Astrocyte of the spinal cord (primary cell): ENCODE data around the gene LRRC7.

ENCODE experiments used
- DNase-seq: peaks from one replicate; pipeline ENCODE4 v3.0.0; 2011; ENCODE audit warnings: low read depth, low spot score
- H3K4me3 ChIP-seq: 2 replicates; pipeline ENCODE4 v1.5.1; 2011; ENCODE audit warnings: low read depth, mild to moderate bottlenecking, low read length, moderate library complexity
- CTCF ChIP-seq: IDR thresholded peaks from 2 replicates; pipeline ENCODE4 v1.5.1; 2012; ENCODE audit warnings: low read depth, mild to moderate bottlenecking, low read length, inconsistent platforms
- in situ Hi-C: cut with HindIII; loops from 2 replicates; pipeline ENCODE4 v1.10.0; 2017; ENCODE audit warnings: low sequenced_read_pairs

The LRRC7 gene

GRCh38 chr1:69551476-69552324, 16.0 kb upstream of the LRRC7 start:
- H3K4me3 ChIP-seq: no peak overlapping the region
- DNase-seq: no peak
- no peak for TF ChIP-seq CTCF
- in situ Hi-C loops: no loop called here

GRCh38 chr1:69553726-69554125, 14.0 kb upstream of the LRRC7 start:
- DNase-seq: no peak
- TF ChIP-seq CTCF: no peak
- in situ Hi-C loops: no loop called here
- H3K4me3 ChIP-seq: no peak overlapping the region

GRCh38 chr1:69568421-69569174, 876 bp downstream of the LRRC7 start:
- in situ Hi-C loops: no loop called here
- no peak for TF ChIP-seq CTCF
- H3K4me3 ChIP-seq: peak overlapping the region; percentile 18
- no peak for DNase-seq

GRCh38 chr1:69569175-69569541, 1.4 kb downstream of the LRRC7 start:
- TF ChIP-seq CTCF: no peak
- in situ Hi-C loops: no loop called here
- DNase-seq: no peak
- peak overlapping the region; percentile 12 for H3K4me3 ChIP-seq

- DNase-seq: no peak
- in situ Hi-C loops: no loop called here
- no peak for TF ChIP-seq CTCF
- H3K4me3 ChIP-seq: peak overlapping the region; percentile 12
Observed at GRCh38 chr1:69569576-69570328, 2.0 kb downstream of the LRRC7 start.

GRCh38 chr1:69570356-69570755, 2.6 kb downstream of the LRRC7 start:
- TF ChIP-seq CTCF: no peak
- in situ Hi-C loops: no loop called here
- DNase-seq: no peak
- no peak overlapping the region for H3K4me3 ChIP-seq
